HCT116 (cell line): ENCODE measurements around the gene DPF3. TPM values are rescaled to one million over a fixed set of nuclear protein-coding genes. Genes with fewer than 3 reads are reported as not detected.

Experiments
- ATAC-seq: fragments of 200-7000 bp; cut with Tn5 transposase; 2 replicates; pipeline ENCODE4 v1.9.1; 2020; ENCODE audit warnings: mild to moderate bottlenecking, moderate library complexity
- BruUV-seq: library from RNA; stranded (reverse); fragments of 400-500 nt; replicated peaks from 2 replicates; lab custom pipeline; 2021; lab: Mats Ljungman, UMichigan
- CTCF ChIA-PET: fragments of 300-600 bp; sonication (Branson Sonifier 250); formaldehyde crosslinking; loops from one replicate; lab custom pipeline; 2021; ENCODE audit warnings: antibody characterized with exemption; lab: Charles Lee
- POLR2A ChIA-PET: fragments of 300-600, 350-600 bp; sonication (Branson Sonifier 250); formaldehyde crosslinking; loops from one replicate; lab custom pipeline; 2021; ENCODE audit warnings: antibody characterized with exemption; lab: Charles Lee
- RAD21 ChIA-PET, 2 experiments: fragments of 300-600 bp; sonication (Branson Sonifier 250); formaldehyde crosslinking; loops; one replicate each; lab custom pipeline; 2023; ENCODE audit warnings: low total read pairs in 2 of 2; ENCODE audit not compliant: uncharacterized antibody in 2 of 2, unreplicated experiment in 2 of 2, low non-redundant PET in 1 of 2; lab: Charles Lee
- DNase-seq: peaks from one replicate; pipeline ENCODE4 v3.0.0-alpha.2; 2010; ENCODE audit warnings: low read depth, low spot score
- H2AFZ ChIP-seq: fragments of 200-600 bp; shearing (Covaris generic), sonication (generic); 2 replicates; pipeline ENCODE4 v1.6.1; 2017; ENCODE audit warnings: low read depth, mixed run types, mixed read lengths, antibody characterized with exemption, low read length; ENCODE audit not compliant: poor library complexity, severe bottlenecking
- H3K27ac ChIP-seq: 2 replicates; pipeline ENCODE4 v1.5.1; 2012; ENCODE audit warnings: low read depth, low read length
- H3K27me3 ChIP-seq: fragments of 200-600 bp; sonication (generic); 2 replicates; pipeline ENCODE4 v1.6.1; 2016; ENCODE audit warnings: mixed run types, low read length, mixed read lengths; ENCODE audit not compliant: insufficient read depth
- H3K36me3 ChIP-seq, 2 experiments: fragments of 200-500 bp in 1 of 2; fragments of 200-600 bp in 1 of 2; sonication (Bioruptor generic) in 1 of 2; sonication (generic) in 1 of 2; 2 replicates each; pipeline versions ENCODE4 v1.5.1 to v1.6.1; 2014 to 2016; ENCODE audit warnings: low read length in 2 of 2, inconsistent platforms in 1 of 2, mixed read lengths in 1 of 2, mixed run types in 1 of 2; ENCODE audit not compliant: insufficient read depth in 2 of 2, control insufficient read depth in 1 of 2
- H3K4me1 ChIP-seq, 2 experiments: fragments of 200-600 bp in 1 of 2; sonication (generic) in 1 of 2; 2 replicates each; pipeline versions ENCODE4 v1.5.1 to v1.6.1; 2012 to 2017; ENCODE audit warnings: low read length in 2 of 2, inconsistent platforms in 1 of 2, mild to moderate bottlenecking in 1 of 2, mixed read lengths in 1 of 2, mixed run types in 1 of 2, moderate library complexity in 1 of 2; ENCODE audit not compliant: insufficient read depth in 2 of 2, control insufficient read depth in 1 of 2
- H3K4me2 ChIP-seq: fragments of 200-600 bp; sonication (generic); 2 replicates; pipeline ENCODE4 v1.6.1; 2017; ENCODE audit warnings: mixed run types, low read length, mixed read lengths
- H3K4me3 ChIP-seq, 2 experiments: fragments of 200-600 bp in 1 of 2; sonication (generic) in 1 of 2; replicated peaks in 1 of 2; 2 replicates each; pipeline ENCODE4 v1.5.1; 2011 to 2016; ENCODE audit warnings: low read length in 2 of 2, control low read depth in 1 of 2, low read depth in 1 of 2, mild to moderate bottlenecking in 1 of 2, mixed read lengths in 1 of 2, mixed run types in 1 of 2
- H3K79me2 ChIP-seq: fragments of 200-600 bp; sonication (generic); 2 replicates; pipeline ENCODE4 v1.6.1; 2017; ENCODE audit warnings: mild to moderate bottlenecking, mixed run types, low read length, moderate library complexity, mixed read lengths; ENCODE audit not compliant: insufficient read depth
- H3K9ac ChIP-seq: fragments of 200-600 bp; sonication (generic); 2 replicates; pipeline ENCODE4 v1.6.1; 2016; ENCODE audit warnings: low read length, mixed read lengths
- H3K9me2 ChIP-seq: fragments of 200-600 bp; sonication (generic), shearing (Covaris generic); 2 replicates; pipeline ENCODE4 v1.6.1; 2017; ENCODE audit warnings: mixed run types, mild to moderate bottlenecking, moderate library complexity; ENCODE audit not compliant: insufficient read depth
- H3K9me3 ChIP-seq, 2 experiments: fragments of 200-500 bp in 1 of 2; fragments of 200-600 bp in 1 of 2; sonication (Bioruptor generic) in 1 of 2; sonication (generic) in 1 of 2; 2 replicates each; pipeline ENCODE4 v1.6.1; 2014 to 2017; ENCODE audit warnings: low read length in 2 of 2, mixed read lengths in 2 of 2, inconsistent platforms in 1 of 2, low read depth in 1 of 2, mild to moderate bottlenecking in 1 of 2, mixed run types in 1 of 2, moderate library complexity in 1 of 2; ENCODE audit not compliant: control insufficient read depth in 1 of 2, insufficient read depth in 1 of 2
- H4K20me1 ChIP-seq: fragments of 200-600 bp; sonication (generic), shearing (Covaris generic); 2 replicates; pipeline ENCODE4 v1.6.1; 2017; ENCODE audit warnings: mixed run types, mild to moderate bottlenecking, moderate library complexity; ENCODE audit not compliant: insufficient read depth
- CEBPB ChIP-seq: IDR thresholded peaks from 2 replicates; pipeline ENCODE4 v1.6.1; 2012; ENCODE audit warnings: low read depth
- EZH2phosphoT487 ChIP-seq: fragments of 200-600 bp; IDR thresholded peaks from 2 replicates; pipeline ENCODE4 v1.6.1; 2018; ENCODE audit warnings: antibody characterized with exemption, borderline replicate concordance
- FOSL1 ChIP-seq: IDR thresholded peaks from 2 replicates; pipeline ENCODE4 v1.6.1; 2012; ENCODE audit warnings: low read depth
- JUND ChIP-seq: IDR thresholded peaks from 2 replicates; pipeline ENCODE4 v1.6.1; 2012
- POLR2AphosphoS5 ChIP-seq: IDR thresholded peaks from 2 replicates; pipeline ENCODE4 v1.6.1; 2011; ENCODE audit warnings: mild to moderate bottlenecking, low read depth, low read length, moderate library complexity
- SIN3A ChIP-seq: IDR thresholded peaks from 2 replicates; pipeline ENCODE4 v1.6.1; 2012; ENCODE audit warnings: low read depth
- SP1 ChIP-seq: IDR thresholded peaks from 2 replicates; pipeline ENCODE4 v1.6.1; 2012; ENCODE audit warnings: low read depth
- TCF7L2 ChIP-seq: IDR thresholded peaks from 2 replicates; pipeline ENCODE4 v1.7.0; 2011; ENCODE audit warnings: borderline replicate concordance, inconsistent platforms; ENCODE audit not compliant: insufficient read depth, insufficient read length; ENCODE audit errors: extremely low read depth
- YY1 ChIP-seq: IDR thresholded peaks from 2 replicates; pipeline ENCODE4 v1.6.1; 2011; ENCODE audit warnings: low read length, low read depth, moderate library complexity, mild to moderate bottlenecking; ENCODE audit not compliant: insufficient replicate concordance; ENCODE audit errors: extremely low read depth
- ZFX ChIP-seq: fragments of 450-650 bp; IDR thresholded peaks from 2 replicates; pipeline ENCODE4 v1.6.1; 2017
- ZNF274 ChIP-seq: fragments of 200-500 bp; sonication (Bioruptor generic); IDR thresholded peaks from 2 replicates; pipeline ENCODE4 v1.6.1; 2014; ENCODE audit warnings: mild to moderate bottlenecking, low read depth, low read length, inconsistent platforms
- intact Hi-C: fragments of 100-400 bp; cut with micrococcal nuclease; formaldehyde crosslinking; loops from 2 replicates; pipeline ENCODE4 v1.10.0; 2022
- total RNA-seq: library from RNA; stranded (reverse); gene quantifications from one replicate; pipeline ENCODE4 v1.2.1, GENCODE V29; 2021; ENCODE audit not compliant: unreplicated experiment
- TF ChIP-seq, protein P1 (sequence below), 3 experiments: fragments of 200-600 bp in 1 of 3; sonication (generic) in 1 of 3; IDR thresholded peaks in 2 of 3; conservative IDR thresholded peaks in 1 of 3; 2 replicates each; pipeline ENCODE4 v1.5.1; 2012 to 2017; ENCODE audit warnings: low read depth in 2 of 3, low read length in 2 of 3, antibody characterized with exemption in 1 of 3, borderline replicate concordance in 1 of 3, control low read depth in 1 of 3, mild to moderate bottlenecking in 1 of 3, mixed read lengths in 1 of 3, mixed run types in 1 of 3, moderate library complexity in 1 of 3; ENCODE audit not compliant: insufficient read depth in 1 of 3
- TF ChIP-seq, protein P2 (sequence below): IDR thresholded peaks from 2 replicates; pipeline ENCODE4 v1.6.1; 2012
- TF ChIP-seq, protein P3 (sequence below): IDR thresholded peaks from 2 replicates; pipeline ENCODE4 v1.6.1; 2011; ENCODE audit warnings: mild to moderate bottlenecking, low read length, moderate library complexity; ENCODE audit not compliant: insufficient replicate concordance; ENCODE audit errors: extremely low read depth

DPF3 gene
- total RNA-seq, 1 experiment from 2014 or later, result 0.27 TPM

DNA sequence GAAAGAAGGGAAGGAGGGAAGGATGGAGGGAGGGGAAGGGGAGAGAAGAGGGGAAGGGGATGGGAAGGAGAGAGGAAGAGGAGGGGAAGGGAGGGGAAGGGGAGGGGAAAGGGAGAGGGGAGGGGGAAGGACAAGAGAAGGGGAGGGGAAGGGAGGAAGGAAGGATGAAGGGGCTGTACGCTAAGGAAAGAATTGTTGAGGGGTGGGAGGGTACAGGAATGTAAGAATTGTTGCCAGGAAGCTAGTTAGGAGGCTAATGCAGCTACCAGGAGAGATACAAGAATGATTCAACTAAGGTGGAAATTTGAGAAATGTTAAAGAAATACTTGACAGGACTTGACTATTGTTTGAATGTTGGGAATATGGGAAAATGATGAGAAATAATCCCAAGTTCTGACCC is 261.2 kb downstream of the DPF3 start:
- intact Hi-C loops, result no loop called here
- no peak overlapping the region for H3K27ac ChIP-seq
- peaks cover 0 to under 1% of the 10 kb centered on the region in 2 experiments; a peak in 1 of 4 replicates for H3K4me1 ChIP-seq
- POLR2A ChIA-PET, result no interaction called here
- DNase-seq, result no peak
- RAD21 ChIA-PET, result no interaction called here
- no peaks in the 10 kb centered on the region for H3K79me2 ChIP-seq
- no peak overlapping the region for H2AFZ ChIP-seq
- no peak for TF ChIP-seq FOSL1
- no peak for TF ChIP-seq YY1
- TF ChIP-seq ZFX, result no peak
- TF ChIP-seq, protein P1, sequence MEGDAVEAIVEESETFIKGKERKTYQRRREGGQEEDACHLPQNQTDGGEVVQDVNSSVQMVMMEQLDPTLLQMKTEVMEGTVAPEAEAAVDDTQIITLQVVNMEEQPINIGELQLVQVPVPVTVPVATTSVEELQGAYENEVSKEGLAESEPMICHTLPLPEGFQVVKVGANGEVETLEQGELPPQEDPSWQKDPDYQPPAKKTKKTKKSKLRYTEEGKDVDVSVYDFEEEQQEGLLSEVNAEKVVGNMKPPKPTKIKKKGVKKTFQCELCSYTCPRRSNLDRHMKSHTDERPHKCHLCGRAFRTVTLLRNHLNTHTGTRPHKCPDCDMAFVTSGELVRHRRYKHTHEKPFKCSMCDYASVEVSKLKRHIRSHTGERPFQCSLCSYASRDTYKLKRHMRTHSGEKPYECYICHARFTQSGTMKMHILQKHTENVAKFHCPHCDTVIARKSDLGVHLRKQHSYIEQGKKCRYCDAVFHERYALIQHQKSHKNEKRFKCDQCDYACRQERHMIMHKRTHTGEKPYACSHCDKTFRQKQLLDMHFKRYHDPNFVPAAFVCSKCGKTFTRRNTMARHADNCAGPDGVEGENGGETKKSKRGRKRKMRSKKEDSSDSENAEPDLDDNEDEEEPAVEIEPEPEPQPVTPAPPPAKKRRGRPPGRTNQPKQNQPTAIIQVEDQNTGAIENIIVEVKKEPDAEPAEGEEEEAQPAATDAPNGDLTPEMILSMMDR (IDR thresholded peaks at IDR 0.05 in 2 of 3, conservative IDR thresholded peaks at IDR 0.05 in 1 of 3; ENCODE audit: borderline replicate concordance in 1 of 3, insufficient read depth in 1 of 3, low read depth in 2 of 3, low read length in 2 of 3), result no peak
- no peak for TF ChIP-seq ZNF274
- no peak overlapping the region for H3K4me3 ChIP-seq
- no peak overlapping the region for H3K4me2 ChIP-seq
- no TSS peak for BruUV-seq
- H3K9ac ChIP-seq, result no peak overlapping the region
- H3K27me3 ChIP-seq, result peaks cover 38% of the 10 kb centered on the region; the same call in 1 of the 2 replicates
- H3K36me3 ChIP-seq, result no peaks in the 10 kb centered on the region
- no peak for ATAC-seq
- H3K9me3 ChIP-seq, result no peaks in the 10 kb centered on the region
- H3K9me2 ChIP-seq, result no peaks in the 10 kb centered on the region; the same call in 1 of the 2 replicates
- CTCF ChIA-PET, result no interaction called here
- no peaks in the 10 kb centered on the region for H4K20me1 ChIP-seq

DNA sequence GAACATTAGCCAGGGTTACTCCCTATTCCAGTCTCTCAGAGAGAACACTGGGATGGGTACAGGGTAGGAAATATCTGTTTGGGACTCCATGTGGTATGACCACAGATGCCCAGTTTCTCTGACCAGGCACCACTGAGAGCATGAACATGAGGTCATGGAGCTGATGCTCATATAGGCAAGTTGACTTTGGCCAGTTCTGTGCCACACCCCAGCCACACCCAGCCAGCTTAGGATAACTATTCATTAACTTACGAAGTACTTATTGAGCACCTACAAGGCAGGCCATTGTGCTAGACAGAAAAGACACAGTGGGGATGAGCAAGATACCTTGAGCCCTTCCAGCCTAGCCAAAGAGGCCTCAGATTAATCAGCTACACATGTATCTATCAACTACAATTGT is 262.5 kb downstream of the DPF3 start:
- no peaks in the 10 kb centered on the region for H3K36me3 ChIP-seq
- no peak overlapping the region for H2AFZ ChIP-seq
- H3K79me2 ChIP-seq, result no peaks in the 10 kb centered on the region
- intact Hi-C loops, result no loop called here
- H3K4me2 ChIP-seq, result no peak overlapping the region
- no peak for DNase-seq
- RAD21 ChIA-PET, result no interaction called here
- POLR2A ChIA-PET, result no interaction called here
- CTCF ChIA-PET, result no interaction called here
- ATAC-seq, result no peak
- 0 out of 4 replicates have a peak, but pooled peaks cover 0 to 3% of the 10 kb centered on the region in 2 experiments for H3K9me3 ChIP-seq
- H4K20me1 ChIP-seq, result no peaks in the 10 kb centered on the region
- H3K4me3 ChIP-seq, result no peak overlapping the region
- no peak overlapping the region for H3K9ac ChIP-seq
- H3K27ac ChIP-seq, result no peak overlapping the region
- H3K27me3 ChIP-seq, result peaks cover 34% of the 10 kb centered on the region; the same call in 1 of the 2 replicates
- BruUV-seq, result no TSS peak
- no peaks in the 10 kb centered on the region for H3K4me1 ChIP-seq
- no peaks in the 10 kb centered on the region; the same call in 1 of the 2 replicates for H3K9me2 ChIP-seq
- TF ChIP-seq, protein P2, sequence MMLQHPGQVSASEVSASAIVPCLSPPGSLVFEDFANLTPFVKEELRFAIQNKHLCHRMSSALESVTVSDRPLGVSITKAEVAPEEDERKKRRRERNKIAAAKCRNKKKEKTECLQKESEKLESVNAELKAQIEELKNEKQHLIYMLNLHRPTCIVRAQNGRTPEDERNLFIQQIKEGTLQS, result no peak
- TF ChIP-seq YY1, result no peak
- no peak for TF ChIP-seq SP1
- TF ChIP-seq CEBPB, result no peak
- no peak for TF ChIP-seq EZH2phosphoT487
- no peak for TF ChIP-seq JUND
- TF ChIP-seq TCF7L2, result no peak
- TF ChIP-seq SIN3A, result no peak
- TF ChIP-seq POLR2AphosphoS5, result no peak
- TF ChIP-seq, protein P3, sequence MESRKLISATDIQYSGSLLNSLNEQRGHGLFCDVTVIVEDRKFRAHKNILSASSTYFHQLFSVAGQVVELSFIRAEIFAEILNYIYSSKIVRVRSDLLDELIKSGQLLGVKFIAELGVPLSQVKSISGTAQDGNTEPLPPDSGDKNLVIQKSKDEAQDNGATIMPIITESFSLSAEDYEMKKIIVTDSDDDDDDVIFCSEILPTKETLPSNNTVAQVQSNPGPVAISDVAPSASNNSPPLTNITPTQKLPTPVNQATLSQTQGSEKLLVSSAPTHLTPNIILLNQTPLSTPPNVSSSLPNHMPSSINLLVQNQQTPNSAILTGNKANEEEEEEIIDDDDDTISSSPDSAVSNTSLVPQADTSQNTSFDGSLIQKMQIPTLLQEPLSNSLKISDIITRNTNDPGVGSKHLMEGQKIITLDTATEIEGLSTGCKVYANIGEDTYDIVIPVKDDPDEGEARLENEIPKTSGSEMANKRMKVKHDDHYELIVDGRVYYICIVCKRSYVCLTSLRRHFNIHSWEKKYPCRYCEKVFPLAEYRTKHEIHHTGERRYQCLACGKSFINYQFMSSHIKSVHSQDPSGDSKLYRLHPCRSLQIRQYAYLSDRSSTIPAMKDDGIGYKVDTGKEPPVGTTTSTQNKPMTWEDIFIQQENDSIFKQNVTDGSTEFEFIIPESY, result no peak
